Measurements from ENCODE around the gene MAPKAP1. TPM values are rescaled to one million over a fixed set of nuclear protein-coding genes. Genes with fewer than 3 reads are reported as not detected.

MAPKAP1 gene
- total and polyA plus RNA-seq, 9 of the 15 experiments (the other 6 are each of a cell fraction or from before 2014, with no cell fraction given) = 2.6 to 82.1 (median 61.1) TPM

DNA sequence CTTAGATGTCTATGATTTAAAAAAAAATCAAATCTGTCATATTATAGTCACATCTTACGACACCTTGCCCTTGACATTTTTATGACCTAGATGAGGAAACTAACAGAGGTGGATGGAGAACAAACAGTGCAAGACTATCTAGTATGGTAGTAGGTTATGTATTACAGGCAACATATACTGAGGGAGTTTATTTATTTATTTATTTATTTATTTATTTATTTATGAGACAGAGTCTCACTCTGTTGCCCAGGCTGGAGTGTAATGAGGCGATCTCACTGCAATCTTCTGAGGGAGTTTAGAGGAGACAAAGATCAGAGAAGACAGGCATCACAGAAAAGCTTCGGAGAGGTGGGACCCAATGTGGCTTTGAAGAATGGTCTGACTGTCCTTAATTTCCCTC, 35.6 kb upstream of the MAPKAP1 start (continued):
- TF ChIP-seq HNRNPUL1 (IDR thresholded peaks at IDR 0.05; ENCODE audit: low read length) = no peak
- no peak for TF ChIP-seq ZFPM2 (CRISPR knock-in tag; IDR thresholded peaks at IDR 0.05)
- no peak for TF ChIP-seq ZNF24 (IDR thresholded peaks at IDR 0.05)
- no peak for TF ChIP-seq HDAC1 (IDR thresholded peaks at IDR 0.05)
- TF ChIP-seq, protein P1, sequence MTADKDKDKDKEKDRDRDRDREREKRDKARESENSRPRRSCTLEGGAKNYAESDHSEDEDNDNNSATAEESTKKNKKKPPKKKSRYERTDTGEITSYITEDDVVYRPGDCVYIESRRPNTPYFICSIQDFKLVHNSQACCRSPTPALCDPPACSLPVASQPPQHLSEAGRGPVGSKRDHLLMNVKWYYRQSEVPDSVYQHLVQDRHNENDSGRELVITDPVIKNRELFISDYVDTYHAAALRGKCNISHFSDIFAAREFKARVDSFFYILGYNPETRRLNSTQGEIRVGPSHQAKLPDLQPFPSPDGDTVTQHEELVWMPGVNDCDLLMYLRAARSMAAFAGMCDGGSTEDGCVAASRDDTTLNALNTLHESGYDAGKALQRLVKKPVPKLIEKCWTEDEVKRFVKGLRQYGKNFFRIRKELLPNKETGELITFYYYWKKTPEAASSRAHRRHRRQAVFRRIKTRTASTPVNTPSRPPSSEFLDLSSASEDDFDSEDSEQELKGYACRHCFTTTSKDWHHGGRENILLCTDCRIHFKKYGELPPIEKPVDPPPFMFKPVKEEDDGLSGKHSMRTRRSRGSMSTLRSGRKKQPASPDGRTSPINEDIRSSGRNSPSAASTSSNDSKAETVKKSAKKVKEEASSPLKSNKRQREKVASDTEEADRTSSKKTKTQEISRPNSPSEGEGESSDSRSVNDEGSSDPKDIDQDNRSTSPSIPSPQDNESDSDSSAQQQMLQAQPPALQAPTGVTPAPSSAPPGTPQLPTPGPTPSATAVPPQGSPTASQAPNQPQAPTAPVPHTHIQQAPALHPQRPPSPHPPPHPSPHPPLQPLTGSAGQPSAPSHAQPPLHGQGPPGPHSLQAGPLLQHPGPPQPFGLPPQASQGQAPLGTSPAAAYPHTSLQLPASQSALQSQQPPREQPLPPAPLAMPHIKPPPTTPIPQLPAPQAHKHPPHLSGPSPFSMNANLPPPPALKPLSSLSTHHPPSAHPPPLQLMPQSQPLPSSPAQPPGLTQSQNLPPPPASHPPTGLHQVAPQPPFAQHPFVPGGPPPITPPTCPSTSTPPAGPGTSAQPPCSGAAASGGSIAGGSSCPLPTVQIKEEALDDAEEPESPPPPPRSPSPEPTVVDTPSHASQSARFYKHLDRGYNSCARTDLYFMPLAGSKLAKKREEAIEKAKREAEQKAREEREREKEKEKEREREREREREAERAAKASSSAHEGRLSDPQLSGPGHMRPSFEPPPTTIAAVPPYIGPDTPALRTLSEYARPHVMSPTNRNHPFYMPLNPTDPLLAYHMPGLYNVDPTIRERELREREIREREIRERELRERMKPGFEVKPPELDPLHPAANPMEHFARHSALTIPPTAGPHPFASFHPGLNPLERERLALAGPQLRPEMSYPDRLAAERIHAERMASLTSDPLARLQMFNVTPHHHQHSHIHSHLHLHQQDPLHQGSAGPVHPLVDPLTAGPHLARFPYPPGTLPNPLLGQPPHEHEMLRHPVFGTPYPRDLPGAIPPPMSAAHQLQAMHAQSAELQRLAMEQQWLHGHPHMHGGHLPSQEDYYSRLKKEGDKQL (CRISPR knock-in tag; IDR thresholded peaks at IDR 0.05; ENCODE audit: borderline replicate concordance) = no peak

DNA sequence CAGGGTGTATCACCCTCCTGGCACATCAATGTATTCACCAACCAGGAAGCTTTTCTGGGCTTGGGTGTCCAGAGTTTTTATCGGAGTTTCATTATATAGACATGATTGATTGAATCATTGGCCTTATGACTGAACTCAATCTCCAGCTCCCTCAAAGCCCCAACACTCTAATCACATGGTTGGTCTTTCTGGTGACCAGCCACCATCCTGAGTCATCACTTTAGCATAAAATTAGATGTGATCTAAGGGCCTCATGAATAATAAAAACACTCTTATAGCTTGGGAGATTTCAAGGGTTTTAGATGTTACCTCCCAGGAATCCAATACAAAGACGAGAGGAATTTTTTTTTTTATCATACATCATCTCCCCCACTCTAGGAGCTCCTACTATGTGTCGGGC, 32.4 kb upstream of the MAPKAP1 start:
- peaks cover 13 to 15% of the 10 kb centered on the region in 2 experiments; a peak in 4 of 5 replicates for H3K27me3 ChIP-seq (ENCODE audit: control insufficient read depth in 2 of 2, insufficient read depth in 2 of 2, low read length in 2 of 2)
- intact Hi-C loops (cut with micrococcal nuclease) = no loop called here
- H3K36me3 ChIP-seq (ENCODE audit: control insufficient read depth, insufficient read depth, low read length) = no peaks in the 10 kb centered on the region
- H3K4me2 ChIP-seq (ENCODE audit: insufficient read depth, low read length) = no peak overlapping the region
- ATAC-seq (no peak), FAIRE-seq (no peak), DNase-seq (ENCODE audit: extremely low read depth in 1 of 4, low spot score in 3 of 4) (no peak)
- 5% methylated on average over 3 of the region's 3 CpGs for whole genome bisulfite sequencing (ENCODE audit: insufficient coverage, low coverage, missing lambda C conversion rate)
- no peaks in the 10 kb centered on the region for H3K4me1 ChIP-seq (replicated peaks in 1 of 2; ENCODE audit: control insufficient read depth in 2 of 2, insufficient read depth in 2 of 2, low read length in 2 of 2)
- in situ Hi-C loops (cut with MboI) = no loop called here
- H3K9me1 ChIP-seq (ENCODE audit: control insufficient read depth, insufficient read depth, low read length) = no peaks in the 10 kb centered on the region
- ChIA-PET CTCF (ENCODE audit: low intra/inter-chr PET ratio) (no interaction called here), POLR2A (interaction anchor here (0.9 to 1.0 kb wide), 2 partner anchors 9 to 32 kb away, joined by 3 to 5 read pairs; partner anchors contain the start of gene MAPKAP1)
- no peak overlapping the region for H3K27ac ChIP-seq (ENCODE audit: extremely low read depth, low read depth, low read length)
- H3K9me3 ChIP-seq (replicated peaks; ENCODE audit: control insufficient read depth, insufficient read depth, low read depth, low read length) = no peaks in the 10 kb centered on the region
- no TSS peak for BruUV-seq (replicated peaks)
- H3K9ac ChIP-seq (ENCODE audit: insufficient read depth in 1 of 2, low read depth in 2 of 2, low read length in 2 of 2) = no peak overlapping the region
- no peak overlapping the region for H3K4me3 ChIP-seq
- no peaks in the 10 kb centered on the region for H4K20me1 ChIP-seq (replicated peaks; ENCODE audit: control insufficient read depth, insufficient read depth, low read length)
- H2AFZ ChIP-seq (ENCODE audit: low read depth, low read length) = no peak overlapping the region
- no peaks in the 10 kb centered on the region for H3K79me2 ChIP-seq (ENCODE audit: control insufficient read depth, insufficient read depth, low read length)
- TF ChIP-seq MAFG (tag; conservative IDR thresholded peaks at IDR 0.05) (peak; percentile 54), C11orf30 (IDR thresholded peaks at IDR 0.05; ENCODE audit: low read depth) (peak; percentile 49; the same call in 1 of the 2 replicates), MEIS2 (IDR thresholded peaks at IDR 0.05; ENCODE audit: partially characterized antibody) (no peak), ZNF124 (CRISPR knock-in tag; IDR thresholded peaks at IDR 0.05) (no peak), PTTG1 (tag; IDR thresholded peaks at IDR 0.05; ENCODE audit: low read depth) (no peak), ZNF316 (IDR thresholded peaks at IDR 0.05) (peak; percentile 40; the same call in 1 of the 2 replicates)

Measured in K562 (cell line).